MCF 10A (cell line): ENCODE measurements around the gene OPCML. TPM values are rescaled to one million over a fixed set of nuclear protein-coding genes. Genes with fewer than 3 reads are reported as not detected.
A peak's percentile ranks its signal among the peaks of the same experiment; 100 is the strongest.

Experiments
- BruUV-seq: library from RNA; stranded (reverse); fragments of 400-500 nt; replicated peaks from 2 replicates; lab custom pipeline; 2021; lab: Mats Ljungman, UMichigan
- CTCF ChIA-PET: fragments of 300-600 bp; sonication (Branson Sonifier 250); formaldehyde crosslinking; extraction: SDS; loops from one replicate; lab custom pipeline; 2021; ENCODE audit warnings: antibody characterized with exemption, inconsistent platforms; lab: Yijun Ruan, JAX
- POLR2A ChIA-PET: fragments of 300-600, 350-650 bp; sonication (Branson Sonifier 250); formaldehyde crosslinking; extraction: SDS; loops from one replicate; lab custom pipeline; 2020; ENCODE audit warnings: antibody characterized with exemption, inconsistent platforms; lab: Yijun Ruan, JAX
- DNase-seq: peaks from one replicate; pipeline ENCODE4 v3.0.0-alpha.2; 2018; ENCODE audit not compliant: unreplicated experiment
- H3K27ac Mint-ChIP-seq: one replicate; pipeline ENCODE4 v1.8.0; 2022; ENCODE audit warnings: mild to moderate bottlenecking, low read depth, mixed read lengths; ENCODE audit not compliant: unreplicated experiment
- H3K27me3 Mint-ChIP-seq: one replicate; pipeline ENCODE4 v1.8.0; 2022; ENCODE audit warnings: mixed read lengths; ENCODE audit not compliant: insufficient read depth, unreplicated experiment
- H3K36me3 Mint-ChIP-seq: one replicate; pipeline ENCODE4 v1.8.0; 2022; ENCODE audit warnings: mild to moderate bottlenecking, moderate library complexity, mixed read lengths; ENCODE audit not compliant: insufficient read depth, unreplicated experiment
- H3K4me1 Mint-ChIP-seq: one replicate; pipeline ENCODE4 v1.8.0; 2022; ENCODE audit warnings: mixed read lengths; ENCODE audit not compliant: insufficient read depth, unreplicated experiment
- H3K4me3 Mint-ChIP-seq: one replicate; pipeline ENCODE4 v1.8.0; 2022; ENCODE audit warnings: mild to moderate bottlenecking, moderate library complexity, mixed read lengths; ENCODE audit not compliant: unreplicated experiment
- H3K9me3 Mint-ChIP-seq: one replicate; pipeline ENCODE4 v1.8.0; 2022; ENCODE audit warnings: mixed read lengths; ENCODE audit not compliant: unreplicated experiment
- intact Hi-C: fragments of 100-400 bp; cut with micrococcal nuclease; formaldehyde crosslinking; loops from 2 replicates; pipeline ENCODE4 v1.14.1; 2022
- total RNA-seq: library from RNA; stranded (reverse); gene quantifications from 2 replicates; pipeline ENCODE4 v1.2.3, GENCODE V29; 2022
- TF ChIP-seq, protein P1 (sequence below): fragments of 200-600 bp; IDR thresholded peaks from one replicate; pipeline ENCODE4 v1.8.0; 2022; ENCODE audit warnings: antibody characterized with exemption, mild to moderate bottlenecking; ENCODE audit not compliant: unreplicated experiment

OPCML gene
- total RNA-seq, 1 experiment from 2014 or later, result not detected

DNA sequence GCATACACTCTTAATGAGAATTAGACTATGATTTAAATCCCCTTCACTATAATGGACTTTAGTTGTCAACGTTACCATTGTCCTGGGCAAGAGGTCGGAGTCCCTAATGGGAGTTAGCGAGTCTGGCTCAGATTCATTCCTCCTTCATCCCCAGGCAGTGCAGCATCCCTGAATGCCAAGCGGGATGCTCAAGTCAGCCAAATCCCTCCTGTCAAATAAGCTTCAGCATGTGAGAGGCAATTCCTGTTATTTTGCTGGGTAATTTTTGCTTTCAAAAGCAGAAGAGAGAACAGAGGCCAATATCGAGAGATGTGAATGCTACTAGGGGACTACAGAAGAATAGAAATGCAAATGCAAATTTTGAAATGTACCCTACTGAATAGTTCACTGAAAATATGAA is 186.2 kb downstream of the OPCML start:
- Mint-ChIP-seq H3K27ac (no peak overlapping the region), H3K9me3 (peaks cover 16% of the 10 kb centered on the region), H3K36me3 (no peaks in the 10 kb centered on the region), H3K27me3 (no peaks in the 10 kb centered on the region), H3K4me3 (no peak overlapping the region), H3K4me1 (peaks cover 6% of the 10 kb centered on the region)
- POLR2A ChIA-PET, result no interaction called here
- CTCF ChIA-PET, result interaction anchor here (0.6 kb wide), 1 partner anchor 287 kb away, joined by 3 read pairs; no protein-coding TSS in a partner anchor
- no peak for DNase-seq
- BruUV-seq, result no TSS peak
- TF ChIP-seq, protein P1, sequence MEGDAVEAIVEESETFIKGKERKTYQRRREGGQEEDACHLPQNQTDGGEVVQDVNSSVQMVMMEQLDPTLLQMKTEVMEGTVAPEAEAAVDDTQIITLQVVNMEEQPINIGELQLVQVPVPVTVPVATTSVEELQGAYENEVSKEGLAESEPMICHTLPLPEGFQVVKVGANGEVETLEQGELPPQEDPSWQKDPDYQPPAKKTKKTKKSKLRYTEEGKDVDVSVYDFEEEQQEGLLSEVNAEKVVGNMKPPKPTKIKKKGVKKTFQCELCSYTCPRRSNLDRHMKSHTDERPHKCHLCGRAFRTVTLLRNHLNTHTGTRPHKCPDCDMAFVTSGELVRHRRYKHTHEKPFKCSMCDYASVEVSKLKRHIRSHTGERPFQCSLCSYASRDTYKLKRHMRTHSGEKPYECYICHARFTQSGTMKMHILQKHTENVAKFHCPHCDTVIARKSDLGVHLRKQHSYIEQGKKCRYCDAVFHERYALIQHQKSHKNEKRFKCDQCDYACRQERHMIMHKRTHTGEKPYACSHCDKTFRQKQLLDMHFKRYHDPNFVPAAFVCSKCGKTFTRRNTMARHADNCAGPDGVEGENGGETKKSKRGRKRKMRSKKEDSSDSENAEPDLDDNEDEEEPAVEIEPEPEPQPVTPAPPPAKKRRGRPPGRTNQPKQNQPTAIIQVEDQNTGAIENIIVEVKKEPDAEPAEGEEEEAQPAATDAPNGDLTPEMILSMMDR, result no peak
- intact Hi-C loops, result no loop called here

DNA sequence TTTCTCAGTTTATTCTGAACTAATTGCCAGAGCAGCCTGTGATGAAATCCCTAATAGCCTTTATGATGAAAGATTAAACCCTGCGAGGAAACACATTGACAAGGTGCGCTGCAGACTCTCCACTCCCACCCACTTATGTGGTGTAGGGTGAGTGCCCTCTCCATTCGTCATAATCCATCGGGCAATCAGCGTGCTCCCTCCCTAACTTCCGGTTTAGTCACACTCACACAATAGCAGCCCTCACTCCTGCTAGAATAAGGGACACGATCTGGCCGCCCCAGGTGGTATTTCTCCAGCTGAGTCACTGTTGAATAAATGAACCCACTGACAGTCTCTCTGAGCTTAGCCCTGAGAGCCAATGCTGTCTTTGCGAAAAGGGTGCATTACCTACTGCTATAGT is 188.3 kb downstream of the OPCML start:
- Mint-ChIP-seq H3K4me3 (no peak overlapping the region), H3K27ac (peak overlapping the region; percentile 40), H3K9me3 (peaks cover 16% of the 10 kb centered on the region), H3K36me3 (no peaks in the 10 kb centered on the region), H3K4me1 (peaks cover 13% of the 10 kb centered on the region), H3K27me3 (no peaks in the 10 kb centered on the region)
- DNase-seq, result peak; percentile 67
- intact Hi-C loops, result no loop called here
- ChIA-PET POLR2A (no interaction called here), CTCF (no interaction called here)
- BruUV-seq, result no TSS peak
- TF ChIP-seq, protein P1, result no peak

DNA sequence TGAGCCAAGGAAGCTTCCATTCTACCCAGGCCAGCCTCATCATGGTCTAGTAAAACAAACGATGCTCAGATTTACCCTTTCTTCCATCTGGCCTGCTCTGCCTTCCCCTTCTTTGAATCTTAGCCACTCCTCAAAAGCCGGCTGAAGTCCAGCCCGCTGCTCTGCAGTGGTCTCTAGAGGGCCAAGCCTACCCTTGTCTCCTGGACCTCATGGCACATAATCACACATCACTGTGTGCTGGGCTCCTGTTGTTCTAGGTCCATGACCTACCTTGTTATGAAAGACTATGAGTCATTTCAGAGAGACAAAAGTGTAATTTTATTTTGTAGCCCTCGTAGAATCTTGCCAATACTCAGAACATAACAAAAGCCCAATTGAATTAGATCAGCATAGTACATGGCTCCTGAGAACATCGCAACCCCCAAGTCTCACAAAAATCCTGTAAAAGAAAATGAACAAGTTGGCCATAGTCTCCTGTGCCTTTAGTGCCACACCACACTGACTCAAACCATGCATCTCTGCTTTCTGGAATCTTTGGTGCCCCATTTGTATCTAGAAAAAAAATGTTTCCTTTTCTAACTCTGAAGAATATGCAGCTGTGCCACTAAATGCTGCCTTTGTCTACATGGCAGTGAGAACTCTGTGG is 192.7 kb downstream of the OPCML start:
- DNase-seq, result no peak

DNA sequence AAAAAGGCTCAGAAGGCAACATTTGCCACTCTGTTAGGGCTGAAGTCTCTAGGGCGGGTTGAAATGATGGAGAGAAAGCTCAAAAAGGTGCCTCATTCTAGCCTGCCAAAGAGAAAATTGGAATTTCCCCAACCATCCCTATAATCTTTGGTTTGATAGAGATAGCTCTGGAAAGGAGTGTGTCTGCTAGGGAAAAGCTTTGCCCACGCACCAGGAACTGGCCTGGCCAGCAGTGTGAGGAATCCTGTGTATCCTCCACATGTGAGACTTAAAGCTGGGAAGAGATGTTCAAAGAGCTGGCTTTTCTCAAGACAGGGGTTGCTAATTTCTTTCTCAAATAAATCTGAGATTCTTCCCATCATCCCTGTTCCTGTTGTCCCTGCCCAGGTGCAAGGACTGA is 193.7 kb downstream of the OPCML start:
- H3K4me1 Mint-ChIP-seq, result peaks cover 7% of the 10 kb centered on the region
- BruUV-seq, result no TSS peak
- CTCF ChIA-PET, result interaction anchor here (1.1 kb wide), 1 partner anchor 65 kb away, joined by 3 read pairs; no protein-coding TSS in a partner anchor
- no peak overlapping the region for H3K27ac Mint-ChIP-seq
- peaks cover 10% of the 10 kb centered on the region for H3K9me3 Mint-ChIP-seq
- no peaks in the 10 kb centered on the region for H3K36me3 Mint-ChIP-seq
- TF ChIP-seq, protein P1, result no peak
- POLR2A ChIA-PET, result no interaction called here
- DNase-seq, result no peak
- intact Hi-C loops, result no loop called here
- no peak overlapping the region for H3K4me3 Mint-ChIP-seq
- no peaks in the 10 kb centered on the region for H3K27me3 Mint-ChIP-seq

More for the DNA sequence above, 192.7 kb downstream of the OPCML start:
- Mint-ChIP-seq H3K9me3 (peaks cover 10% of the 10 kb centered on the region), H3K27me3 (no peaks in the 10 kb centered on the region), H3K36me3 (no peaks in the 10 kb centered on the region), H3K4me3 (no peak overlapping the region), H3K27ac (no peak overlapping the region), H3K4me1 (peaks cover 13% of the 10 kb centered on the region)
- ChIA-PET POLR2A (no interaction called here), CTCF (no interaction called here)
- TF ChIP-seq, protein P1, result no peak
- no TSS peak for BruUV-seq
- intact Hi-C loops, result no loop called here
